Colonic mucosa (tissue), 4 donors: Measurements from ENCODE around the gene FAM241B. TPM values are rescaled to one million over a fixed set of nuclear protein-coding genes. Genes with fewer than 3 reads are reported as not detected.

Experiments
- DNase-seq: peaks from one replicate; pipeline ENCODE4 v3.0.0-alpha.2; 2020
- H3K27ac ChIP-seq: fragments of 200-600 bp; one replicate; pipeline ENCODE4 v1.8.0; 2021
- H3K27me3 ChIP-seq: fragments of 200-600 bp; one replicate; pipeline ENCODE4 v1.8.0; 2021
- H3K36me3 ChIP-seq: fragments of 200-600 bp; one replicate; pipeline ENCODE4 v1.8.0; 2021
- H3K4me1 ChIP-seq: fragments of 200-600 bp; one replicate; pipeline ENCODE4 v1.8.0; 2021; ENCODE audit warnings: mild to moderate bottlenecking
- H3K4me3 ChIP-seq: fragments of 200-600 bp; one replicate; pipeline ENCODE4 v1.8.0; 2021
- H3K9ac ChIP-seq, 2 donors: one replicate each; pipeline ENCODE4 v1.7.0; 2013; ENCODE audit warnings: control low read depth in 2 of 2, low read depth in 2 of 2, low read length in 2 of 2
- H3K9me3 ChIP-seq: fragments of 200-600 bp; one replicate; pipeline ENCODE4 v1.8.0; 2021
- intact Hi-C: fragments of 100-400 bp; cut with DNase I; formaldehyde crosslinking; loops from one replicate; pipeline ENCODE4 v1.14.1; 2022
- total RNA-seq, 2 donors: library from RNA; stranded (reverse); fragmentation: NEBNext Ultra II Directional in 1 of 2; extraction: Animal tissue kit (Norgen Biotek cat#: 25700) in 1 of 2; gene quantifications; one replicate each; pipeline ENCODE4 v1.2.1, GENCODE V29; 2021
- TF ChIP-seq, protein P1 (sequence below): fragments of 200-600 bp; IDR thresholded peaks from one replicate; pipeline ENCODE4 v1.8.0; 2022; ENCODE audit warnings: antibody characterized with exemption, mild to moderate bottlenecking
- donor health status: healthy.
- donor health status: DM: no; HTN: no; CAD: no.
- donor health status: DM: no; HTN: no; CAD: no.

Gene FAM241B
- total RNA-seq, 2 donors from 2014 or later: 4.2 to 4.5 TPM

DNA sequence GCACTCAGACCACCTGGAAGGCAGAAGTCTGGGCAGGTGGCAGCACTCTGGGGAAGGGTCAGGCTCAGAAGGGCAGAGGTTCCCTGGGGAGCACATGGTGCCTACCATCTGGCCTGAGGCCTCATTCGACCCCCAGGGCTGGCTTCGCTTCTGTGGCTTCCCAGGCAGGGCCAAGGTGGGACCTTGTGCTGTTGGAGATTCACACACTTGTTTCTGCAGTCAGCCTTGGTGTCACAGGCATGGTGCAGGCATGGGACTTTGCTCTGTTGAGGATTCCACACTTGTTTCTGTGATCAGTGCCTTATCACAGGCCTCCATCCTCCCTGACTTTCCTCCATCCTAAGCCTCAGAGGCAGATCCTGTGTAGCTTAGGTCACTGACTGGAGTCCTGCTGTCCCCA, 11.3 kb upstream of the FAM241B start:
- intact Hi-C loops: no loop called here
- DNase-seq: no peak
- Histone ChIP-seq H3K9ac (no peak overlapping the region), H3K27ac (no peak overlapping the region), H3K27me3 (peaks cover 3% of the 10 kb centered on the region), H3K4me3 (no peak overlapping the region), H3K36me3 (no peaks in the 10 kb centered on the region), H3K9me3 (no peaks in the 10 kb centered on the region), H3K4me1 (no peaks in the 10 kb centered on the region)
- TF ChIP-seq, protein P1, sequence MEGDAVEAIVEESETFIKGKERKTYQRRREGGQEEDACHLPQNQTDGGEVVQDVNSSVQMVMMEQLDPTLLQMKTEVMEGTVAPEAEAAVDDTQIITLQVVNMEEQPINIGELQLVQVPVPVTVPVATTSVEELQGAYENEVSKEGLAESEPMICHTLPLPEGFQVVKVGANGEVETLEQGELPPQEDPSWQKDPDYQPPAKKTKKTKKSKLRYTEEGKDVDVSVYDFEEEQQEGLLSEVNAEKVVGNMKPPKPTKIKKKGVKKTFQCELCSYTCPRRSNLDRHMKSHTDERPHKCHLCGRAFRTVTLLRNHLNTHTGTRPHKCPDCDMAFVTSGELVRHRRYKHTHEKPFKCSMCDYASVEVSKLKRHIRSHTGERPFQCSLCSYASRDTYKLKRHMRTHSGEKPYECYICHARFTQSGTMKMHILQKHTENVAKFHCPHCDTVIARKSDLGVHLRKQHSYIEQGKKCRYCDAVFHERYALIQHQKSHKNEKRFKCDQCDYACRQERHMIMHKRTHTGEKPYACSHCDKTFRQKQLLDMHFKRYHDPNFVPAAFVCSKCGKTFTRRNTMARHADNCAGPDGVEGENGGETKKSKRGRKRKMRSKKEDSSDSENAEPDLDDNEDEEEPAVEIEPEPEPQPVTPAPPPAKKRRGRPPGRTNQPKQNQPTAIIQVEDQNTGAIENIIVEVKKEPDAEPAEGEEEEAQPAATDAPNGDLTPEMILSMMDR: no peak

DNA sequence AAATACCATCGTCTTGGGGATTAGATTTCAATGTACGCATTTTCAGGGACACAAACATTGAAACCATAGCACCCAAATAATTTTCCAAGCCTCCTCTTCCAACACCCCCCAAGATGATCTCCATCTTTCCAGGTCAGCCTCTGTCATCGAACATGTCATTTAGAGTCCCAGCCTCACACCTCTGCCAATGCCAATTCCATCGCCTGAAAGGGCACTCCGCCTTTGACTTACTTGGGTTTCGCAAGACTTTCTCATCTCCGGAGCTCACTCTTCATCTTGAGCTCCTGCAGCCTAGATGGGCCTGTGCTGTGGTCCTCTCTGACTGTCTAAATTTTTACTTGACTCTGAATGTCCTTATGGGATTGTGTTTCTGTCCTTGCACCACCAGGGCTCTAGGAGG, 10.4 kb upstream of the FAM241B start:
- Histone ChIP-seq H3K36me3 (no peaks in the 10 kb centered on the region), H3K9ac (no peak overlapping the region), H3K27ac (no peak overlapping the region), H3K9me3 (no peaks in the 10 kb centered on the region), H3K27me3 (no peaks in the 10 kb centered on the region), H3K4me1 (no peaks in the 10 kb centered on the region), H3K4me3 (no peak overlapping the region)
- TF ChIP-seq, protein P1: no peak
- DNase-seq: no peak
- intact Hi-C loops: no loop called here

GRCh38 chr10:69620625-69621024, 9.4 kb upstream of the FAM241B start:
- Histone ChIP-seq H3K27ac (no peak overlapping the region), H3K4me1 (no peaks in the 10 kb centered on the region), H3K27me3 (no peaks in the 10 kb centered on the region), H3K9me3 (no peaks in the 10 kb centered on the region), H3K4me3 (no peak overlapping the region), H3K9ac (no peak overlapping the region), H3K36me3 (no peaks in the 10 kb centered on the region)
- TF ChIP-seq, protein P1: no peak
- DNase-seq: no peak
- intact Hi-C loops: no loop called here

DNA sequence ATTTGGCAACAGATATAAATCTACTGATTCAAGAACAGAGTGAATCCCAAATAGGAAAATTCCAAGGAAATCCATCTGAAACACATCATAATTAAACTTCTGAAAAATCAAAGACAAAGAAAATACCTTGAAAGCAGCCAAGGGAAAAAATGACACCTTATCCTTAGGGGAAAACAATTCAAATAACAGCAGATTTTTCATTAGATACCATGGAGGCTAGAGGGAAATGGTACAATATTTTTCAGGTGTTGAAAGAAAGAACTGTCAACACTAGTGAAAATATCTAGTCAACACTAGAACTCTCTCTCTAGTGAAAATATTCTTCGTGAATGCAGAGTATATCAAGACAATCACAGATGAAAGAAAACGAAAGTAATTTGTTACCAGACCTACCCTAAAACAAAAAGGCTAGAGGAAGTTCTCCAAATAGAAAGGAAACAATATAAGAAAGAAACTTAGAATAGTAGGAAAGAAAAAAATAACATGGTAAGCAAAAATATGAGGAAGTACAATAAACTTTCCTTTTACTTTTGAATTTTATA, 5.7 kb upstream of the FAM241B start:
- H3K9ac ChIP-seq: no peak overlapping the region
- no peak overlapping the region for H3K27ac ChIP-seq
- no peaks in the 10 kb centered on the region for H3K36me3 ChIP-seq
- H3K4me1 ChIP-seq: no peaks in the 10 kb centered on the region
- no peak for DNase-seq
- no peaks in the 10 kb centered on the region for H3K27me3 ChIP-seq
- TF ChIP-seq, protein P1: no peak
- no peaks in the 10 kb centered on the region for H3K9me3 ChIP-seq
- intact Hi-C loops: no loop called here
- H3K4me3 ChIP-seq: no peak overlapping the region

GRCh38 chr10:69626826-69627225, 3.2 kb upstream of the FAM241B start:
- H3K4me3 ChIP-seq: no peak overlapping the region
- H3K9ac ChIP-seq: no peak overlapping the region
- no peaks in the 10 kb centered on the region for H3K36me3 ChIP-seq
- no peak overlapping the region for H3K27ac ChIP-seq
- no peaks in the 10 kb centered on the region for H3K4me1 ChIP-seq
- H3K9me3 ChIP-seq: no peaks in the 10 kb centered on the region
- intact Hi-C loops: no loop called here
- TF ChIP-seq, protein P1: no peak
- DNase-seq: no peak
- H3K27me3 ChIP-seq: no peaks in the 10 kb centered on the region
